Midbrain (tissue), 1 donor: ENCODE data around the gene ZSWIM7.

ENCODE experiments used
- DNase-seq: peaks from one replicate; lab custom pipeline; 2025; lab: John Stamatoyannopoulos, UW

The ZSWIM7 gene

DNA sequence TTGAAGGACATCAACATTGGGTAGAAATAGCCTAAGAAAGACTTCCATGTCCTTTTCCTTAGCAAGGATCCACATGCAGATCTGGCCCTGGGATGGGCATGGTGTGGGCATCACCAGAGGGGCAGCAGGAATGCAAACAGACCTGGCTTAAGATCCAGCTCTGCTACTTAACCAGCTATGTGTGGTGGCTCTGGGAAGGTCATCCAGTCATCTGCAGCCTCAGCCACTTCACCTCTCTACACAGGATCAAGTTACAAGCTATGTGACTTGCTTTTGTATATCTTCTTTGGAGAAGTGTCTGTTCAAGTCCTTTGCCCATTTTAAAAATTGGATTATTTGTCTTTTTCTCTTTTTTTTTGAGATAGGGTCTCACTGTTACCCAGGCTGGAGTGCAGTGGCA, 68.1 kb downstream of the ZSWIM7 start:
- DNase-seq: no peak

DNA sequence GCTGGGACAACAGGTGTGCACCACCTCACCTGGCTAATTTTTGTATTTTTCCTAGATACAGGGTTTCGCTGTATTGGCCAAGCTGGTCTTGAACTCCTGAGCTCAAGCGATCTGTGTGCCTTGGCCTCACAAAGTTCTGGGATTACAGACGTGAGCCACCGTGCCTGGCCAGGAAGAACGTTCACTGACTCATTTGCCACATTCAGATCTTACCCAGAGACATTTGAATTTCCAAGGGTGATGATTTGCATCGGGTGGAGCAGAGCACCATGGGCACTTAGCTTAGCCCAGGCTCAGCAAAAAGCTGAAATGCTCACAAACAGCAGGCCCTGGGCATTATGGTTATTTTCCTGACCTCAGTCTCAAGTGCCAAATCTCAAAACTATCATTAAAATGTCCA, 69.1 kb downstream of the ZSWIM7 start:
- DNase-seq: no peak

DNA sequence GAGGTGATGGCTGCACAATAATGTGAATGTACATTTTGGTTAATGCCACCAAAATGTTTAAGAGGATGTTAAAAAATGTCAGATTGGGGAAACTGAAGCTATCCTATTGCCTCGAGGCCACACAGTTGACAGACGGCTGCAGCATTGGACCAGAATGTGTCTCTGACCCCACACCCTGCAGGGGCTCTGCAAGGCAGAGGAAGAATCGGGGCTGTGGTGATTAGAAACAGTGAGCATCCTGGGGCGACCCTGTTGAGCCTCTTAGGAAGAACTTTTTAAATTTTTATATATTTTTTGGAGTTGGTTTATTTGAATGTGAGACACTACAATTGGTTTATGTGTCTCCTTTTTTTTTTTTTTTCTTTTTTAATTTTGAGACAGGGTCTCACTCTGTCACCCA, 69.6 kb downstream of the ZSWIM7 start:
- no peak for DNase-seq

DNA sequence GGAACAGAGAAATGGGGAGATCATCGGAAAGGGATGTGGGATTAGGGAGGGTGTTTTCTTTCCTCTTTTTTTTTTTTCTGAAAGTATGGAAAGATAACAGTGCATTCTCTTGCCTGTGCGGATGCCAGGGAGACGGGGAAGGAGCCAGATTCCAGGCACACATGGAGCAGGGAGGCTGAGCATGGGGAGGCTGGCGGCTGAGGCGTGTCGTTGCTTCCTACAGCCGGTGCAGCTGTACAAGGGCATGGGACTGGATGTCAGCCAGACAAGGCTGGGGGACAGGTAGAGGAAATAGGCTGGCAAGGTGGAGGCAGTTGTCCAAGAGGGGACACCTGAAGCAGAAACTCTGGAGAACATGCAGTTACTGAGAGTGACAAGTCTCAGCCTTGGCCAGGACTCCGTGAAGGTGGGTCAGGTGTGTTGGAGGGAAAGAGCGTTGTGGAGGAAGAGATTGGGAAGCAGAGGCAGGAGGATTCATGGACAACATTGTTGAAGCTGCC, 71.2 kb downstream of the ZSWIM7 start:
- DNase-seq: no peak
